Gastroesophageal sphincter (tissue), 4 donors: ENCODE results near the gene GRB7. TPM values are rescaled to one million over a fixed set of nuclear protein-coding genes. Genes with fewer than 3 reads are reported as not detected.

Source experiments
- ATAC-seq: fragments of 150-250 bp; one replicate; pipeline ENCODE4 v1.9.1; 2016; ENCODE audit warnings: mild to moderate bottlenecking, moderate library complexity
- H3K27ac ChIP-seq, 4 donors: fragments of 200-600 bp; sonication (generic) in 3 of 4; 1 replicate in 3 of 4; 2 replicates in 1 of 4; pipeline ENCODE4 v1.5.1; 2016 to 2019
- H3K27me3 ChIP-seq: fragments of 200-600 bp; sonication (generic); one replicate; pipeline ENCODE4 v1.5.1; 2019
- H3K36me3 ChIP-seq, 2 donors: fragments of 200-600 bp; sonication (generic); one replicate each; pipeline ENCODE4 v1.5.1; 2019; ENCODE audit warnings: control low read depth in 1 of 2
- H3K4me1 ChIP-seq, 3 donors: fragments of 200-600 bp; sonication (generic); 1 replicate in 2 of 3; 2 replicates in 1 of 3; pipeline ENCODE4 v1.5.1; 2016 to 2019; ENCODE audit warnings: control low read depth in 2 of 3
- H3K4me3 ChIP-seq, 2 donors: fragments of 200-600 bp; sonication (generic); one replicate each; pipeline ENCODE4 v1.5.1; 2019; ENCODE audit warnings: mild to moderate bottlenecking in 1 of 2, moderate library complexity in 1 of 2
- H3K9me3 ChIP-seq, 3 donors: fragments of 200-600 bp; sonication (generic); one replicate each; pipeline ENCODE4 v1.5.1; 2017 to 2019; ENCODE audit warnings: control low read depth in 2 of 3
- CTCF ChIP-seq, 4 experiments: fragments of 200-600 bp in 2 of 4; fragments of 450-650 bp in 2 of 4; sonication (generic) in 1 of 4; IDR thresholded peaks; one replicate each; pipeline ENCODE4 v1.5.1; 2017 to 2019; ENCODE audit warnings: antibody characterized with exemption in 4 of 4, mild to moderate bottlenecking in 2 of 4, moderate library complexity in 2 of 4
- EP300 ChIP-seq: sonication (generic); formaldehyde crosslinking; IDR thresholded peaks from one replicate; pipeline ENCODE4 v1.6.1; 2017; ENCODE audit warnings: antibody characterized with exemption, mild to moderate bottlenecking
- POLR2A ChIP-seq, 2 donors: fragments of 450-650 bp; IDR thresholded peaks; one replicate each; pipeline ENCODE4 v1.6.1; 2017; ENCODE audit warnings: antibody characterized with exemption in 2 of 2, mild to moderate bottlenecking in 2 of 2, moderate library complexity in 1 of 2
- POLR2AphosphoS5 ChIP-seq: sonication (generic); formaldehyde crosslinking; IDR thresholded peaks from one replicate; pipeline ENCODE4 v1.6.1; 2017; ENCODE audit warnings: antibody characterized with exemption
- WGBS, 2 donors: methylation state at CpG; one replicate each; pipeline ENCODE4 v1.1.5; 2018; ENCODE audit warnings: low coverage in 1 of 2; 5-methylcytosine and 5-hydroxymethylcytosine counted together
- total RNA-seq, 4 donors: library from RNA; depleted of rRNA; stranded (reverse); fragments of >200 nt; gene quantifications; one replicate each; pipeline ENCODE4 v1.1.0, GENCODE V29; 2016

GRB7 gene
- total RNA-seq, 4 donors from 2014 or later, result 0.85 to 5.8 TPM; not detected in 2

- no peaks in the 10 kb centered on the region for H3K4me1 ChIP-seq
- no peak for ATAC-seq
- no peaks in the 10 kb centered on the region for H3K9me3 ChIP-seq
- H3K27me3 ChIP-seq, result peaks cover 57% of the 10 kb centered on the region
- TF ChIP-seq EP300, result no peak
- TF ChIP-seq POLR2AphosphoS5, result no peak
- TF ChIP-seq CTCF (IDR thresholded peaks at IDR 0.05), result no peak
- no peak for TF ChIP-seq POLR2A (IDR thresholded peaks at IDR 0.05)
- no peak overlapping the region for H3K4me3 ChIP-seq
- WGBS, 2 donors, result 29 to 36% methylated on average over 10 to 11 of the region's 11 CpGs
- H3K27ac ChIP-seq, result no peak overlapping the region
- no peaks in the 10 kb centered on the region for H3K36me3 ChIP-seq
Observed at GRCh38 chr17:39777534-39778365, 40.0 kb downstream of the GRB7 start.

- WGBS, 2 donors, result 42 to 54% methylated on average over 6 of the region's 6 CpGs
- peaks cover 48% of the 10 kb centered on the region for H3K27me3 ChIP-seq
- no peaks in the 10 kb centered on the region for H3K36me3 ChIP-seq
- H3K27ac ChIP-seq, result no peak overlapping the region
- H3K9me3 ChIP-seq, result no peaks in the 10 kb centered on the region
- TF ChIP-seq POLR2AphosphoS5 (no peak), EP300 (no peak)
- ATAC-seq, result no peak
- H3K4me1 ChIP-seq, result no peaks in the 10 kb centered on the region
- H3K4me3 ChIP-seq, result no peak overlapping the region
Observed at GRCh38 chr17:39781031-39781860, 43.5 kb downstream of the GRB7 start.

- ATAC-seq, result no peak
- no peaks in the 10 kb centered on the region for H3K36me3 ChIP-seq
- 78 to 79% methylated on average over 2 of the region's 2 CpGs for WGBS, 2 donors
- H3K27ac ChIP-seq, result no peak overlapping the region
- H3K4me3 ChIP-seq, result no peak overlapping the region
- no peaks in the 10 kb centered on the region for H3K4me1 ChIP-seq
- no peak for TF ChIP-seq POLR2A (IDR thresholded peaks at IDR 0.05)
- H3K9me3 ChIP-seq, result no peaks in the 10 kb centered on the region
- H3K27me3 ChIP-seq, result peaks cover 48% of the 10 kb centered on the region
Observed at GRCh38 chr17:39781861-39782213, 44.1 kb downstream of the GRB7 start.

- 28 to 40% methylated on average over 3 to 4 of the region's 4 CpGs for WGBS, 2 donors
Observed at GRCh38 chr17:39782481-39782880, 44.7 kb downstream of the GRB7 start.

GRCh38 chr17:39782980-39783379 is 45.2 kb downstream of the GRB7 start:
- TF ChIP-seq POLR2A (IDR thresholded peaks at IDR 0.05), result no peak
- TF ChIP-seq CTCF (IDR thresholded peaks at IDR 0.05), result no peak
- no peak for TF ChIP-seq POLR2AphosphoS5
- TF ChIP-seq EP300, result no peak
- 100% methylated on average over 1 of the region's 1 CpG for WGBS, 2 donors
- ATAC-seq, result no peak
- H3K27ac ChIP-seq, result no peak overlapping the region
- H3K27me3 ChIP-seq, result peaks cover 43% of the 10 kb centered on the region
- H3K36me3 ChIP-seq, result no peaks in the 10 kb centered on the region
- H3K9me3 ChIP-seq, result no peaks in the 10 kb centered on the region
- no peak overlapping the region for H3K4me3 ChIP-seq
- H3K4me1 ChIP-seq, result no peaks in the 10 kb centered on the region

More at GRCh38 chr17:39782481-39782880, 44.7 kb downstream of the GRB7 start:
- Histone ChIP-seq H3K9me3 (no peaks in the 10 kb centered on the region), H3K4me3 (no peak overlapping the region), H3K27me3 (peaks cover 48% of the 10 kb centered on the region), H3K36me3 (no peaks in the 10 kb centered on the region), H3K4me1 (no peaks in the 10 kb centered on the region), H3K27ac (no peak overlapping the region)
- TF ChIP-seq POLR2A (IDR thresholded peaks at IDR 0.05), result no peak
- no peak for TF ChIP-seq POLR2AphosphoS5
- ATAC-seq, result no peak

- H3K27ac ChIP-seq, result no peak overlapping the region
- no peak for TF ChIP-seq POLR2AphosphoS5
- TF ChIP-seq CTCF (IDR thresholded peaks at IDR 0.05), result no peak
- no peak for TF ChIP-seq POLR2A (IDR thresholded peaks at IDR 0.05)
- H3K4me3 ChIP-seq, result no peak overlapping the region
- peaks cover 36% of the 10 kb centered on the region for H3K27me3 ChIP-seq
- no peak for ATAC-seq
- no peaks in the 10 kb centered on the region for H3K4me1 ChIP-seq
- H3K9me3 ChIP-seq, result no peaks in the 10 kb centered on the region
- no peaks in the 10 kb centered on the region for H3K36me3 ChIP-seq
Observed at GRCh38 chr17:39787041-39787440, 49.3 kb downstream of the GRB7 start.
